Left ventricle myocardium inferior (tissue), 1 donor: ENCODE data around the gene PAK6. TPM values are rescaled to one million over a fixed set of nuclear protein-coding genes. Genes with fewer than 3 reads are reported as not detected.

Source experiments
- DNase-seq: peaks from one replicate; pipeline ENCODE4 v3.0.0-alpha.2; 2020
- H3K27ac ChIP-seq: fragments of 200-600 bp; replicated peaks from 2 replicates; pipeline ENCODE4 v1.8.0; 2021
- H3K27me3 ChIP-seq: fragments of 200-600 bp; 2 replicates; pipeline ENCODE4 v1.8.0; 2021; ENCODE audit warnings: low read depth
- H3K36me3 ChIP-seq: fragments of 200-600 bp; 2 replicates; pipeline ENCODE4 v1.8.0; 2021
- H3K4me1 ChIP-seq: fragments of 200-600 bp; 2 replicates; pipeline ENCODE4 v1.8.0; 2021
- H3K4me3 ChIP-seq: fragments of 200-600 bp; 2 replicates; pipeline ENCODE4 v1.8.0; 2021; ENCODE audit warnings: mild to moderate bottlenecking, moderate library complexity
- H3K9me3 ChIP-seq: fragments of 200-600 bp; replicated peaks from 2 replicates; pipeline ENCODE4 v1.8.0; 2021
- intact Hi-C: fragments of 100-400 bp; cut with micrococcal nuclease; formaldehyde crosslinking; loops from one replicate; pipeline ENCODE4 v1.11.0; 2022
- total RNA-seq: library from RNA; stranded (reverse); fragmentation: NEBNext Ultra II Directional; extraction: Animal tissue kit (Norgen Biotek cat#: 25700); gene quantifications from one replicate; pipeline ENCODE4 v1.2.1, GENCODE V29; 2021
- TF ChIP-seq, protein P1 (sequence below): fragments of 200-600 bp; IDR thresholded peaks from 2 replicates; pipeline ENCODE4 v1.8.0; 2021; ENCODE audit warnings: antibody characterized with exemption, mild to moderate bottlenecking, borderline replicate concordance
- donor health status: DM: no; HTN: yes; CAD: no; lungs with severe emphysema.

PAK6 gene
- total RNA-seq, 1 donor from 2014 or later, result 8.2 TPM

DNA sequence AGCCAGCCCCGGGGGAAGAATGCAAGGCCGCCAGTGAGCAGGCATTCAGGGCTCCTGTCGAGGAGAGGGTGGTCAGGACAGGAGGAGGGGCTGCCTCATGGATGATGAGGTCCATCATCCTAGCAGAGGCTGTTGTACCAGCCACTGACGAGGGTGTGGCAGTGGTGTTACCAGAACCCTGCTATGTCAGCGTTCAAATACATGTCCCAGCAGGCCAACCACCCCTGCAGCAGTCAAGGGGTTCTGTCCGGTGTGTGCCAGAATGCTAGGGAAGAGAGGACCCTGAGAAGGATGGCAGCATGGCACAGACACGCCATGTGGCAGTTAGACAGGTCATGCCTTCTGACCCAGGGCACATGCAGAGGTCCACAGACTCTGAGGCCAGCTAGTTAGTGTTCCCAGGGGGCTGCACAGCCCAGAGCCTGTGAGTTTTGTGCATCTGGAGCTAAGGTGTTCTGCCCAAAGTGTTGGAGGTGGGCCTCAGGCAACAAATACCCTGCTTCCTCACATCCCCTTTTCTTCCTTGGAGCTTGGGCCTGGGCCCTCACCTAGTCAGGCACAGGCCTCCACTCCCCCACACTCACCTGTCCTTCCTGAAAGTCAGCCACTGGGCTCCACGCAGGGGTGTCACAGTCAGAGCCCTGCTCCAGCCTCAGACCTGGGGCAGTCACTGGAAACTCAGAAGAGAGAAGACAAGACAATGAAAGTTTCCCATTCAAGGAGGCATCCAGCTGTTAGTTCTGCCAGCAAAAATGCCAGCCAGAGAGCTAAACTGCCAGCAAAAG lies 7.8 kb downstream of the PAK6 start:
- DNase-seq, result peak; percentile 3
- Histone ChIP-seq H3K27ac (no peak overlapping the region), H3K36me3 (no peaks in the 10 kb centered on the region), H3K4me3 (no peak overlapping the region), H3K27me3 (no peaks in the 10 kb centered on the region), H3K9me3 (no peaks in the 10 kb centered on the region), H3K4me1 (peaks cover 19% of the 10 kb centered on the region)
- intact Hi-C loops, result no loop called here
- TF ChIP-seq, protein P1, sequence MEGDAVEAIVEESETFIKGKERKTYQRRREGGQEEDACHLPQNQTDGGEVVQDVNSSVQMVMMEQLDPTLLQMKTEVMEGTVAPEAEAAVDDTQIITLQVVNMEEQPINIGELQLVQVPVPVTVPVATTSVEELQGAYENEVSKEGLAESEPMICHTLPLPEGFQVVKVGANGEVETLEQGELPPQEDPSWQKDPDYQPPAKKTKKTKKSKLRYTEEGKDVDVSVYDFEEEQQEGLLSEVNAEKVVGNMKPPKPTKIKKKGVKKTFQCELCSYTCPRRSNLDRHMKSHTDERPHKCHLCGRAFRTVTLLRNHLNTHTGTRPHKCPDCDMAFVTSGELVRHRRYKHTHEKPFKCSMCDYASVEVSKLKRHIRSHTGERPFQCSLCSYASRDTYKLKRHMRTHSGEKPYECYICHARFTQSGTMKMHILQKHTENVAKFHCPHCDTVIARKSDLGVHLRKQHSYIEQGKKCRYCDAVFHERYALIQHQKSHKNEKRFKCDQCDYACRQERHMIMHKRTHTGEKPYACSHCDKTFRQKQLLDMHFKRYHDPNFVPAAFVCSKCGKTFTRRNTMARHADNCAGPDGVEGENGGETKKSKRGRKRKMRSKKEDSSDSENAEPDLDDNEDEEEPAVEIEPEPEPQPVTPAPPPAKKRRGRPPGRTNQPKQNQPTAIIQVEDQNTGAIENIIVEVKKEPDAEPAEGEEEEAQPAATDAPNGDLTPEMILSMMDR, result no peak

DNA sequence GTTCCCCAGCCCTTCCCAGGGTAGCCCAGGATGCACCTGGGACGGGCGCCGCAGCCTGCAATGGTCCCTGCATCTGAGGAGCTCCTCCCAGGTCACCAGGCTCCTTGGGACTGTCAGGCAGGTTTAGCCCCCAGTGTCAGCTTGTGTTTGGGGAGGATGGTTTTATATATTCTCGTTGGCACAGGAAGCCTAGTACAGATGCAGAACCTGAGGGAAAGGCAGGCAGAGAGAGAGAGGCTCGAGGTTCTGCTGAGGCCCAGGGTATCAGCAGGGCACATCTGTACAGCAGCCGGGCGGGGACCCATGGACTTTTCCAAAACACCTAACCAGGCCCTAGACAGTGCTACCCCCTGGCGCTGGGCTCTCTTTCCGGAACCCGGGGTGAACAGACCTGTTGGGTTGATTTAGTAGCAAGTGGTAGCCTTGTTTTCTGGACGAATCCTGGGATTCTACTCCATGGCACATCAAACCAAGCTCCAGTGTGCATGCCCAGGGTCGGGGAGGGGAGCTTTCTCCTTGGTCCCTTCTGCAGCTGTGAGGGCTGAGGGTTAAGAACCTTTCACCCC lies 8.6 kb downstream of the PAK6 start:
- H3K27ac ChIP-seq, result no peak overlapping the region
- H3K4me3 ChIP-seq, result no peak overlapping the region
- peaks cover 27% of the 10 kb centered on the region for H3K4me1 ChIP-seq
- TF ChIP-seq, protein P1, result no peak
- peak; percentile 4 for DNase-seq
- intact Hi-C loops, result no loop called here
- H3K36me3 ChIP-seq, result no peaks in the 10 kb centered on the region
- H3K9me3 ChIP-seq, result no peaks in the 10 kb centered on the region
- H3K27me3 ChIP-seq, result peaks cover 7% of the 10 kb centered on the region

DNA sequence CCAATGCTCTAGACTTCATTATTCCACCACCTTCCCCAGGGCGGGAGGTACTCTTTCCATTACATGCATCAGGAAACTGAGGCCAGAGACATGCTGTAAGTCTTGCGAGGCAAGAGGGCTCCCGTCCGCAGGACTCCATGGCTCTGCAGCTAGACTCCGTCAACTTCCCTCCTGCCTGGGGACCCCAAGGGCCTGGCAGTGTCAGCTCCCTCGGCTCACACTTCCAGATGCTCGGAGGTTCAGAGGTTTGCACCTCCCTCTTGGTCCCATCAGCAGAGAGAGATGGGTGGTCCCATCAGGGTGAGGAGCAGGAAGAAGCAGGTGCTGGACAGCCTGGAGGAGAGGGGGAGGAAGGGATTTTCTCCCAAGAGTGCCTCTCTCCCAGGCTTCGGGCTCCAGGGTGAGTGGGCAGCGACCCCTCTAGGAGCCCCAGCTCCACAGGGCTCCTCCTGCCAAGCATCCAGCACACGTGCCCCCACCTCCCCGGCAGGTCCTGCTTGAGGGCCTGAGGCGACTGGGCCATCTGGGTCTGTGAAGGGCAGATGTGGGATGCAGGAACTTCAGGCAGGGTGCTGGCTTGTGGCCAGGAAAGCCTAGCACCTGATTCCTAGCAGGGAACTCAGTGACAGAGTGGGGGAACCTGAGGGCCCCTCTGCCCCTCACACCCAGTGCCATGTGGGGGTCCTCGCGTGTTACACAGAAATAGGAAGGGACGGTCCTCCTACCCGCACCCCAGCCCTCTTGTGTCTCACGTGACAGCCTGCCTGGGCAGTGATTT lies 9.3 kb downstream of the PAK6 start:
- TF ChIP-seq, protein P1, result no peak
- peak; percentile 16 for DNase-seq
- intact Hi-C loops, result no loop called here
- Histone ChIP-seq H3K4me1 (peaks cover 34% of the 10 kb centered on the region), H3K36me3 (no peaks in the 10 kb centered on the region), H3K27me3 (peaks cover 14% of the 10 kb centered on the region), H3K4me3 (no peak overlapping the region), H3K27ac (no peak overlapping the region), H3K9me3 (no peaks in the 10 kb centered on the region)

DNA sequence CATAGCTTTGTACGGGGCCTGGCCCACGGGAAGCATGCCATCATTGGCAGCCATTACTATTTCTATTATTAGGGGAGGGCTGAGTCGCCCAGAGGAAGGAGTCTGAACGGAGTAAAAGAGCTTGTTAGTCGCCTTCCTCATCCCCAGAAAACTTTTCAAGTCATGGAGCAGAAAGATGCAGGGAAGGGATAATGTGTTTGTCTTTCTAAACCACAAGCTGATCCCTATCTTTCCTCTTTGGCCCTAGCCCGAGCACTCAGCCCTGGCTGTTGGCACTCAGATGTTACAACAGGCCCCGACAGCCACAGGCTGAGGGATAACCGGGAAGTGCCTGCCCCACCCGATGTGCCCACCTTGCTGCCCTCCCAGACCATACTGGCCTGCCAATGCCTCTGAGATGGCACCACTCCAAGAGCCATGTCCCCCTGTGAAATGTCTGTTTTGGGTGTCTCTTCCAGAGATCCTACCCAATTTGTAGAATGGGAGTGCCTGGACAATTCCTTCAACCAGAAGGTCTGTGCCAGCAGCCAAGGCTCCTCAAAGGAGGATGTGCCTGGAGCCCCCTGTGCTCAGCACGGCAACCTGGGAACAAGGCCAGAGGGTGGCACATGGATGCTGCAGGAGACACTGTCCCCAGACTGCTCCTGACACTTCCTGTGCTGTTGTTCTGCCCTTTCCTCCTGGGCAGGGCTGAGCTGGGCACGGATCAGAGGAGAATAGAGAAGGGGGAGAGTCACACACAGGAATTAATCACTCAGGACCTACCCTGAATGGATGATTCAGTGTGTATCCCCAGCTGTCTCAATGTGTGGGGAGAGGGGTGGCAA lies 10.8 kb downstream of the PAK6 start:
- Histone ChIP-seq H3K27me3 (peaks cover 29% of the 10 kb centered on the region), H3K27ac (peak overlapping the region; percentile 30), H3K9me3 (no peaks in the 10 kb centered on the region), H3K4me3 (no peak overlapping the region), H3K4me1 (peaks cover 40% of the 10 kb centered on the region), H3K36me3 (no peaks in the 10 kb centered on the region)
- intact Hi-C loops, result no loop called here
- peak; percentile 15 for DNase-seq
- TF ChIP-seq, protein P1, result no peak

DNA sequence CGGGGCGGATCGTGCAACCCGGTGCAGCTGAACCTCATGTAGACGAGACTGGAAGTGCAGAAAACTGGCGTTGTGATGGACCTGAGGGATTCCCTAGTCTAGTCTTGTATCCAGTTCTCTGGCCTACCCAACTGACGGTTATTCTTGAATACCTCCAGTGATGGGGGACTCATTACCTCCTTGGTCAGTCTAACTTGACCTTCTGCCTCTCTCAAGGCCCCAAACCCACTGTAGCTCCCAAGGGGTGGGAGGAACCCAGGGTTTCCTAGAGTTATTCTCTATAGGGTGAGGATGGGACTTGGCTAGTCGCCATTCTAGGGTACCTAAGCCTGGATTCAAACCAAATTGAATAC lies 11.4 kb downstream of the PAK6 start:
- Histone ChIP-seq H3K4me3 (no peak overlapping the region), H3K27ac (no peak overlapping the region), H3K4me1 (peaks cover 40% of the 10 kb centered on the region), H3K36me3 (no peaks in the 10 kb centered on the region), H3K27me3 (peaks cover 35% of the 10 kb centered on the region), H3K9me3 (no peaks in the 10 kb centered on the region)
- DNase-seq, result no peak
- TF ChIP-seq, protein P1, result no peak
- intact Hi-C loops, result no loop called here
